ENCODE measurements around the gene TMX4.

- TF ChIP-seq, protein P1, sequence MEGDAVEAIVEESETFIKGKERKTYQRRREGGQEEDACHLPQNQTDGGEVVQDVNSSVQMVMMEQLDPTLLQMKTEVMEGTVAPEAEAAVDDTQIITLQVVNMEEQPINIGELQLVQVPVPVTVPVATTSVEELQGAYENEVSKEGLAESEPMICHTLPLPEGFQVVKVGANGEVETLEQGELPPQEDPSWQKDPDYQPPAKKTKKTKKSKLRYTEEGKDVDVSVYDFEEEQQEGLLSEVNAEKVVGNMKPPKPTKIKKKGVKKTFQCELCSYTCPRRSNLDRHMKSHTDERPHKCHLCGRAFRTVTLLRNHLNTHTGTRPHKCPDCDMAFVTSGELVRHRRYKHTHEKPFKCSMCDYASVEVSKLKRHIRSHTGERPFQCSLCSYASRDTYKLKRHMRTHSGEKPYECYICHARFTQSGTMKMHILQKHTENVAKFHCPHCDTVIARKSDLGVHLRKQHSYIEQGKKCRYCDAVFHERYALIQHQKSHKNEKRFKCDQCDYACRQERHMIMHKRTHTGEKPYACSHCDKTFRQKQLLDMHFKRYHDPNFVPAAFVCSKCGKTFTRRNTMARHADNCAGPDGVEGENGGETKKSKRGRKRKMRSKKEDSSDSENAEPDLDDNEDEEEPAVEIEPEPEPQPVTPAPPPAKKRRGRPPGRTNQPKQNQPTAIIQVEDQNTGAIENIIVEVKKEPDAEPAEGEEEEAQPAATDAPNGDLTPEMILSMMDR (IDR thresholded peaks at IDR 0.05; ENCODE audit: low read depth, low read length, missing input control), result no peak
- TF ChIP-seq FOXA1 (IDR thresholded peaks at IDR 0.05) (no peak), SP1 (IDR thresholded peaks at IDR 0.05) (no peak), TAF1 (conservative IDR thresholded peaks at IDR 0.05) (no peak), RAD21 (IDR thresholded peaks at IDR 0.05) (no peak), YY1 (IDR thresholded peaks at IDR 0.05) (no peak), GABPA (IDR thresholded peaks at IDR 0.05 in 1 of 2, conservative IDR thresholded peaks at IDR 0.05 in 1 of 2) (no peak), RXRA (IDR thresholded peaks at IDR 0.05) (no peak), JUND (IDR thresholded peaks at IDR 0.05) (no peak)
- TF ChIP-seq, protein P2, sequence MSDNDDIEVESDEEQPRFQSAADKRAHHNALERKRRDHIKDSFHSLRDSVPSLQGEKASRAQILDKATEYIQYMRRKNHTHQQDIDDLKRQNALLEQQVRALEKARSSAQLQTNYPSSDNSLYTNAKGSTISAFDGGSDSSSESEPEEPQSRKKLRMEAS (IDR thresholded peaks at IDR 0.05), result no peak
- TF ChIP-seq, protein P3, sequence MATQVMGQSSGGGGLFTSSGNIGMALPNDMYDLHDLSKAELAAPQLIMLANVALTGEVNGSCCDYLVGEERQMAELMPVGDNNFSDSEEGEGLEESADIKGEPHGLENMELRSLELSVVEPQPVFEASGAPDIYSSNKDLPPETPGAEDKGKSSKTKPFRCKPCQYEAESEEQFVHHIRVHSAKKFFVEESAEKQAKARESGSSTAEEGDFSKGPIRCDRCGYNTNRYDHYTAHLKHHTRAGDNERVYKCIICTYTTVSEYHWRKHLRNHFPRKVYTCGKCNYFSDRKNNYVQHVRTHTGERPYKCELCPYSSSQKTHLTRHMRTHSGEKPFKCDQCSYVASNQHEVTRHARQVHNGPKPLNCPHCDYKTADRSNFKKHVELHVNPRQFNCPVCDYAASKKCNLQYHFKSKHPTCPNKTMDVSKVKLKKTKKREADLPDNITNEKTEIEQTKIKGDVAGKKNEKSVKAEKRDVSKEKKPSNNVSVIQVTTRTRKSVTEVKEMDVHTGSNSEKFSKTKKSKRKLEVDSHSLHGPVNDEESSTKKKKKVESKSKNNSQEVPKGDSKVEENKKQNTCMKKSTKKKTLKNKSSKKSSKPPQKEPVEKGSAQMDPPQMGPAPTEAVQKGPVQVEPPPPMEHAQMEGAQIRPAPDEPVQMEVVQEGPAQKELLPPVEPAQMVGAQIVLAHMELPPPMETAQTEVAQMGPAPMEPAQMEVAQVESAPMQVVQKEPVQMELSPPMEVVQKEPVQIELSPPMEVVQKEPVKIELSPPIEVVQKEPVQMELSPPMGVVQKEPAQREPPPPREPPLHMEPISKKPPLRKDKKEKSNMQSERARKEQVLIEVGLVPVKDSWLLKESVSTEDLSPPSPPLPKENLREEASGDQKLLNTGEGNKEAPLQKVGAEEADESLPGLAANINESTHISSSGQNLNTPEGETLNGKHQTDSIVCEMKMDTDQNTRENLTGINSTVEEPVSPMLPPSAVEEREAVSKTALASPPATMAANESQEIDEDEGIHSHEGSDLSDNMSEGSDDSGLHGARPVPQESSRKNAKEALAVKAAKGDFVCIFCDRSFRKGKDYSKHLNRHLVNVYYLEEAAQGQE (IDR thresholded peaks at IDR 0.05), result no peak
- TF ChIP-seq, protein P4, sequence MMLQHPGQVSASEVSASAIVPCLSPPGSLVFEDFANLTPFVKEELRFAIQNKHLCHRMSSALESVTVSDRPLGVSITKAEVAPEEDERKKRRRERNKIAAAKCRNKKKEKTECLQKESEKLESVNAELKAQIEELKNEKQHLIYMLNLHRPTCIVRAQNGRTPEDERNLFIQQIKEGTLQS (IDR thresholded peaks at IDR 0.05), result no peak
These were observed 13.8 kb downstream of the TMX4 start for GRCh38 chr20:8005575-8006366.
